T47D (cell line): ENCODE results near the gene LRP5.
"Not testable (repeated sequence)": the region's sequence is repeated elsewhere in the genome, so short reads cannot be mapped to it uniquely, and the experiment has no call there.

ENCODE experiments used
- DNase-seq, 2 experiments: peaks; one replicate each; pipeline versions ENCODE4 v3.0.0 to v3.0.0-alpha.2; 2011 to 2012; ENCODE audit warnings: low read depth in 1 of 2, low spot score in 1 of 2
- JUND ChIP-seq: IDR thresholded peaks from 2 replicates; pipeline ENCODE4 v1.6.1; 2012; ENCODE audit warnings: low read depth
- in situ Hi-C: cut with HindIII; loops from 2 replicates; pipeline ENCODE4 v1.10.0; 2016; ENCODE audit warnings: low sequenced_read_pairs, low pct_unique_long_range_greater_than_20kb

Gene LRP5

GRCh38 chr11:68471360-68472340 lies 159.3 kb downstream of the LRP5 start:
- no peak for TF ChIP-seq JUND
- in situ Hi-C loops: no loop called here
- DNase-seq: no peak

GRCh38 chr11:68472778-68473177 lies 160.4 kb downstream of the LRP5 start:
- no peak for TF ChIP-seq JUND
- in situ Hi-C loops: no loop called here

GRCh38 chr11:68473693-68474092 lies 161.3 kb downstream of the LRP5 start:
- in situ Hi-C loops: no loop called here
- TF ChIP-seq JUND: no peak
- DNase-seq: no peak

More at GRCh38 chr11:68472778-68473177, 160.4 kb downstream of the LRP5 start:
- no peak for DNase-seq

GRCh38 chr11:68475626-68476025 lies 163.2 kb downstream of the LRP5 start:
- in situ Hi-C loops, DNase-seq: not testable (repeated sequence)

GRCh38 chr11:68479390-68479789 lies 167.0 kb downstream of the LRP5 start:
- in situ Hi-C loops: no loop called here
- TF ChIP-seq JUND: no peak
- DNase-seq: no peak

GRCh38 chr11:68480193-68480592 lies 167.8 kb downstream of the LRP5 start:
- no peak for TF ChIP-seq JUND
- in situ Hi-C loops: no loop called here
- peak in 1 of 2 experiments; percentile 22 for DNase-seq

- TF ChIP-seq JUND: no peak
- in situ Hi-C loops: no loop called here
- no peak for DNase-seq
Measured at GRCh38 chr11:68480852-68481510, 168.6 kb downstream of the LRP5 start.

- in situ Hi-C loops: no loop called here
- no peak for DNase-seq
- TF ChIP-seq JUND: no peak
Measured at GRCh38 chr11:68481579-68482240, 169.3 kb downstream of the LRP5 start.

GRCh38 chr11:68488623-68489022 lies 176.2 kb downstream of the LRP5 start:
- in situ Hi-C loops: no loop called here
- no peak for DNase-seq
- TF ChIP-seq JUND: no peak

GRCh38 chr11:68495220-68495729 lies 182.9 kb downstream of the LRP5 start:
- TF ChIP-seq JUND: no peak

GRCh38 chr11:68495872-68496271 lies 183.5 kb downstream of the LRP5 start:
- no peak for DNase-seq
- in situ Hi-C loops: no loop called here
- TF ChIP-seq JUND: no peak

More at GRCh38 chr11:68495220-68495729, 182.9 kb downstream of the LRP5 start:
- no peak for DNase-seq
- in situ Hi-C loops: no loop called here

GRCh38 chr11:68497761-68498160 lies 185.4 kb downstream of the LRP5 start:
- in situ Hi-C loops: no loop called here
- TF ChIP-seq JUND: no peak
- no peak for DNase-seq
